Hepatocyte (in vitro differentiated cells): Measurements from ENCODE around the gene CPA5. TPM values are rescaled to one million over a fixed set of nuclear protein-coding genes. Genes with fewer than 3 reads are reported as not detected.

Experiments used
- DNase-seq: peaks from one replicate; pipeline ENCODE4 v3.0.0-alpha.2; 2016; ENCODE audit warnings: low spot score
- H2AFZ ChIP-seq: fragments of 200-600 bp; sonication (generic); 2 replicates; pipeline ENCODE4 v1.6.0; 2016; ENCODE audit warnings: antibody characterized with exemption, mild to moderate bottlenecking
- H3K27ac ChIP-seq: fragments of 200-600 bp; sonication (generic); 2 replicates; pipeline ENCODE4 v1.5.1; 2016; ENCODE audit warnings: mild to moderate bottlenecking
- H3K27me3 ChIP-seq: fragments of 200-600 bp; sonication (generic); 2 replicates; pipeline ENCODE4 v1.6.1; 2016
- H3K36me3 ChIP-seq: fragments of 200-600 bp; sonication (generic); replicated peaks from 2 replicates; pipeline ENCODE4 v1.5.1; 2016; ENCODE audit warnings: low read depth; ENCODE audit not compliant: insufficient read depth
- H3K4me1 ChIP-seq: fragments of 200-600 bp; sonication (generic); 2 replicates; pipeline ENCODE4 v1.5.1; 2016; ENCODE audit warnings: mild to moderate bottlenecking, moderate library complexity; ENCODE audit not compliant: insufficient read depth
- H3K4me2 ChIP-seq: fragments of 200-600 bp; sonication (generic); 2 replicates; pipeline ENCODE4 v1.6.0; 2016
- H3K4me3 ChIP-seq: fragments of 200-600 bp; sonication (generic); 2 replicates; pipeline ENCODE4 v1.5.1; 2016; ENCODE audit warnings: mild to moderate bottlenecking
- H3K79me2 ChIP-seq: fragments of 200-600 bp; sonication (generic); 2 replicates; pipeline ENCODE4 v1.6.0; 2017; ENCODE audit warnings: mild to moderate bottlenecking
- H3K9me2 ChIP-seq: fragments of 200-600 bp; sonication (generic); replicated peaks from 2 replicates; pipeline ENCODE4 v1.6.0; 2017; ENCODE audit warnings: mild to moderate bottlenecking; ENCODE audit not compliant: insufficient read depth
- H3K9me3 ChIP-seq: fragments of 200-600 bp; sonication (generic); 2 replicates; pipeline ENCODE4 v1.5.1; 2016; ENCODE audit warnings: low read depth, mild to moderate bottlenecking
- H4K20me1 ChIP-seq: fragments of 200-600 bp; sonication (generic); 2 replicates; pipeline ENCODE4 v1.6.0; 2016; ENCODE audit warnings: mild to moderate bottlenecking; ENCODE audit not compliant: insufficient read depth, poor library complexity, severe bottlenecking
- CTCF ChIP-seq: fragments of 200-600 bp; sonication (generic); IDR thresholded peaks from 2 replicates; pipeline ENCODE4 v1.5.1; 2016; ENCODE audit warnings: antibody characterized with exemption, mild to moderate bottlenecking; ENCODE audit not compliant: poor library complexity
- EZH2 ChIP-seq: fragments of 200-600 bp; sonication (generic); IDR thresholded peaks from 2 replicates; pipeline ENCODE4 v1.6.1; 2016; ENCODE audit warnings: antibody characterized with exemption, mild to moderate bottlenecking, borderline replicate concordance
- EZH2phosphoT487 ChIP-seq: fragments of 200-600 bp; sonication (generic); IDR thresholded peaks from one replicate; pipeline ENCODE4 v1.6.1; 2018; ENCODE audit warnings: antibody characterized with exemption, mild to moderate bottlenecking, low read depth, moderate library complexity; ENCODE audit not compliant: unreplicated experiment, severe bottlenecking
- WGBS: methylation state at CpG from one replicate; pipeline ENCODE4 v1.1.6; 2016; ENCODE audit warnings: low lambda C conversion rate; ENCODE audit errors: missing lambda C conversion rate; 5-methylcytosine and 5-hydroxymethylcytosine counted together
- polyA plus RNA-seq: library from polyadenylated mRNA; unstranded; fragments of >200 nt; fragmentation: Nextera tagmentation; extraction: Ambion mirVana; gene quantifications from 2 replicates; pipeline ENCODE4 v1.2.1, GENCODE V29; 2016
- total RNA-seq: library from RNA; depleted of rRNA; stranded (reverse); fragments of >200 nt; gene quantifications from 2 replicates; pipeline ENCODE4 v1.2.3, GENCODE V29; 2014

The CPA5 gene
- total and polyA plus RNA-seq, 2 experiments from 2014 or later, result 0.30 TPM; not detected in 1

DNA sequence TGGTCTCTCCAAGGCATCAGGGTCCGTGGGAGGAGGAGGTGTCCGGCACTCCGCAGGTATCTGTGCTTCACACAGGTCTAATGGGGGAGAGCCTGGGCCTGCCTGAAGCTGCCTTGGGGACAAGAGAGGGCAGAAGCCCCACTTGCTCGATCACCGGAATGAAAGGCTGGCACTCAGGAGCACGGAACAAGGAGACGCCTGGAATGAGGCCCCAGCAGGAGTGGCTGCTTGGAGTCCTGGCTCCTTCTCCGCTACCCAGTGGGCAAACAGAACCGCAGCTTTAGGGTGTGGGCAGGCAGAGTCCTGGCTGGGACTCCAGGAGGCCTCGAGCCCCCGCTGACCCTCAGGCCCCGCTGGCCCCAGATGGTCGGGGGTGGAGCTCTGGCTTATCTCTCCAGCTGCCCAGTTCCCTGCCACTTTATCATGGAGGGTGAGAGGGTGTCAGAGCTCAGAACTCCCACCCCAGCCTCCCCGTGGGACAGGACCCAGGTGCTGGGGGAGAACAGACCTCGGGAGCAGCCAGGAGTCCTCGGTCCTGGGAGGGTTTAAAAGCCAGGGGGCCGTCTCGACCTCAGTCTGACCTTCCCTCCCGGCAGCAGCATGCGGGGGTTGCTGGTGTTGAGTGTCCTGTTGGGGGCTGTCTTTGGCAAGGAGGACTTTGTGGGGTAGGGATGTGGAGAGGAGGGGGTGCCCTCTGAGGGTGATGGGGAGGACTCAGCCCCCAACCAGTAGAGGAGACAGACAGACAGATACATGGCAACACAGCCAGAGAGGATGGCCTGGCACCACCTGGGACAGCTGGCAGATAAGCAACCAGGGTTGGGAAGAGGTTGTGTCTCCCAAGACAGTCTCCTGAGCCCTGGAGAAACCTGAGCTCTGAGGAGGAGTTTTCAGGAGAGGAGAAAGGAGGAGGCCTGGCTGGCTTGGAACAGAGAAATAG is 35.6 kb downstream of the CPA5 start, which contains the start of gene CPA1:
Gene CPA1, plus strand, starts transcription at position 574 of the 940 bp plus-strand sequence. Its CDS starts 27 bp downstream, at position 601.
- 36% methylated on average over 19 of the region's 20 CpGs for WGBS
- no peak for TF ChIP-seq EZH2
- TF ChIP-seq CTCF, result no peak
- TF ChIP-seq EZH2phosphoT487, result no peak
- Histone ChIP-seq H2AFZ (no peak within 1 kb of the TSS), H3K36me3 (no peaks in the 10 kb centered on the region), H3K79me2 (no peaks in the 10 kb centered on the region), H3K4me1 (peaks cover 11% of the 10 kb centered on the region), H3K27ac (peak within 1 kb of the TSS; percentile 33), H3K4me3 (no peak within 1 kb of the TSS), H3K4me2 (no peak within 1 kb of the TSS), H3K9me3 (no peaks in the 10 kb centered on the region), H4K20me1 (no peaks in the 10 kb centered on the region), H3K27me3 (no peaks in the 10 kb centered on the region), H3K9me2 (no peaks in the 10 kb centered on the region)
- DNase-seq, result no peak

DNA sequence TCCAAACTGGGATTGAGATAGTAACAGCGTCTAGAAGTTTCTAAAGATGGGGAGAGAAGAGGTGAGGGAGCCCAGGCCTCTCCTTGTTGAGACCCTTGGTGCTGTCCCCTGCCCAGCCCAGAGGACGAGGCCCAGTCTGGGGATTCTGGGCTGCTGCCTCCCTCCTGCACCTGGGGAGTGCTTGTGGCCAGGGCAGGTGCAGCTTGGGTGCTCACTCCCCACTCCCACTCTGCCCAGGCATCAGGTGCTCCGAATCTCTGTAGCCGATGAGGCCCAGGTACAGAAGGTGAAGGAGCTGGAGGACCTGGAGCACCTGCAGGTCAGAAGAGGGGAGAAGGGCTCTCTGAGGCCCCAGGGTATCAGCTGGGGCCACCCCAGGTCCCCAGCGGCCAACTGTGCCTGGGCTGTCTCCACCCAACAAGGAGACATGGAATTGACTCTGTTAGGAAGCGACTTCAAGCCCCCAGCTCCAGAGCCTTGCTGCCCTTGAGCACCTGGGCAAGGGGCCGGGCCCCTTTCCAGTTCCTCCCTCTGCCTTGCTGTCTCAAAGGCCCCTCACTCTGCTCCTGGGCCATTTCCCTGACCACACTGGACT is 36.3 kb downstream of the CPA5 start:
- WGBS, result 92% methylated on average over 7 of the region's 7 CpGs
- H3K27ac ChIP-seq, result no peak overlapping the region
- no peaks in the 10 kb centered on the region for H3K79me2 ChIP-seq
- H3K27me3 ChIP-seq, result no peaks in the 10 kb centered on the region
- no peak overlapping the region for H2AFZ ChIP-seq
- H3K36me3 ChIP-seq, result no peaks in the 10 kb centered on the region
- no peaks in the 10 kb centered on the region for H3K9me3 ChIP-seq
- H3K9me2 ChIP-seq, result no peaks in the 10 kb centered on the region
- no peak overlapping the region for H3K4me2 ChIP-seq
- no peak overlapping the region for H3K4me3 ChIP-seq
- no peaks in the 10 kb centered on the region for H4K20me1 ChIP-seq
- TF ChIP-seq EZH2 (no peak), CTCF (no peak), EZH2phosphoT487 (no peak)
- DNase-seq, result no peak
- H3K4me1 ChIP-seq, result peaks cover 11% of the 10 kb centered on the region

DNA sequence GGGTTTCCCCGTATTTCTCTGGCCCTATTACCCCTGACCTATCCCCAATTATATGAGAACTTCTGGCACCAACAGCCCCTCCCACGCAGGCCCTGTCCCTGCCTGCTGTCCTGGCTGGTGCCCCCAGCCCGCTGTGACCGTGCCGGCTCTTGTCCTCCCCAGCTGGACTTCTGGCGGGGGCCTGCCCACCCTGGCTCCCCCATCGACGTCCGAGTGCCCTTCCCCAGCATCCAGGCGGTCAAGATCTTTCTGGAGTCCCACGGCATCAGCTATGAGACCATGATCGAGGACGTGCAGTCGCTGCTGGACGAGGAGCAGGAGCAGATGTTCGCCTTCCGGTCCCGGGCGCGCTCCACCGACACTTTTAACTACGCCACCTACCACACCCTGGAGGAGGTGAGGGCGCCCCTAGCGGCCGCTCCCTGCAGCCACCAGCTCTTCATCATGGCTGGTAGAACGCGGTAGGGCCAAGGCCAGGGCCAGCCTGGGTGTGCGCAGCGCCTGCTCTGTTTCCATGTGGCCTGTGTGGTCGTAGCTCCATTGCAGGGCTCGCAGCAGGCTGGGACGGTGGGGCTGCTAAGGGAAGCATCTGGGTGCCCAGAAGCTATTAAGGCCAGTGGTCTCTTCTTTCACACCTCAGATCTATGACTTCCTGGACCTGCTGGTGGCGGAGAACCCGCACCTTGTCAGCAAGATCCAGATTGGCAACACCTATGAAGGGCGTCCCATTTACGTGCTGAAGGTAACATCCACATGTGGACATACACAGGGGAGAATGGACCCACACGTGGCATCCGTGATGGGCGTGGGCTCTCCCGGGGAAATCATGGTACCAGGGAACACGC is 37.1 kb downstream of the CPA5 start:
- Histone ChIP-seq H4K20me1 (no peaks in the 10 kb centered on the region), H3K9me3 (no peaks in the 10 kb centered on the region), H3K4me2 (no peak overlapping the region), H3K27ac (no peak overlapping the region), H3K9me2 (no peaks in the 10 kb centered on the region), H3K27me3 (no peaks in the 10 kb centered on the region), H2AFZ (no peak overlapping the region), H3K4me1 (peaks cover 11% of the 10 kb centered on the region), H3K79me2 (no peaks in the 10 kb centered on the region), H3K36me3 (no peaks in the 10 kb centered on the region), H3K4me3 (no peak overlapping the region)
- no peak for TF ChIP-seq EZH2phosphoT487
- TF ChIP-seq CTCF, result no peak
- TF ChIP-seq EZH2, result no peak
- DNase-seq, result no peak
- WGBS, result 95% methylated on average over 41 of the region's 41 CpGs
